Stimulated activated CD8-positive, alpha-beta memory T cell treated with anti-CD3 and anti-CD28 coated beads, Interleukin-7, amount 100 ng/mL, for 4 hours (primary cell): ENCODE measurements around the gene NDUFA5.
A peak's percentile ranks its signal among the peaks of the same experiment; 100 is the strongest.

Source experiments
- DNase-seq, 2 donors: peaks; one replicate each; pipeline ENCODE4 v3.0.0-alpha.2; 2020; ENCODE audit warnings: low read depth in 2 of 2

NDUFA5 gene

GRCh38 chr7:123557398-123558288, at the start of gene NDUFA5:
NDUFA5 (minus strand) TSS chr7:123557818; CDS start chr7:123557795, 23 bp downstream.
- peak; percentile 91 to 98 for DNase-seq

GRCh38 chr7:123604739-123605138, 47.1 kb upstream of the NDUFA5 start:
- no peak for DNase-seq

GRCh38 chr7:123602648-123603047, 45.0 kb upstream of the NDUFA5 start:
- no peak for DNase-seq

- DNase-seq, result no peak
Measured at GRCh38 chr7:123601530-123601929, 43.9 kb upstream of the NDUFA5 start, which contains the start of gene ASB15. ASB15 (plus strand) TSS chr7:123601821; CDS start chr7:123614503, 12,682 bp downstream.

DNA sequence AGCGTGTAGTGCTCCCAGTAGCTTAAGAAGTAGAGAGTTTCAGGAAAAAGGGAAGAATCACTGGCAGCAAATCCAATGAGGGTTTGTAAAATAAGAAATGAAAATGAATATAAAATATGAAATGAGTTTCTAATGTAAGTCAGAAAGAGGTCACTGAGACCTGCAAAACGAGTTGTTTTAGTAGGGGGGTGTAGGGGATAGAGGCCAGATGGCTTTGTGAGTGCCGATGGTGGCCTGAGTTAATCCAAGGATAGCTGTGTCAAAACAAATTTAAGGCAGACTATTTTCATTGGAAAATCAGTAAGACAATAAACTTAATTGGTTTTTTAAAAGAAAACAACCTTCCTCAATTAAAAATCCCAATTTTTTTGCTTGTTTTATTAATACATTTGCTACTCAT, 43.3 kb upstream of the NDUFA5 start:
- DNase-seq, result no peak

- no peak for DNase-seq
Measured at GRCh38 chr7:123599766-123600165, 42.1 kb upstream of the NDUFA5 start.

DNA sequence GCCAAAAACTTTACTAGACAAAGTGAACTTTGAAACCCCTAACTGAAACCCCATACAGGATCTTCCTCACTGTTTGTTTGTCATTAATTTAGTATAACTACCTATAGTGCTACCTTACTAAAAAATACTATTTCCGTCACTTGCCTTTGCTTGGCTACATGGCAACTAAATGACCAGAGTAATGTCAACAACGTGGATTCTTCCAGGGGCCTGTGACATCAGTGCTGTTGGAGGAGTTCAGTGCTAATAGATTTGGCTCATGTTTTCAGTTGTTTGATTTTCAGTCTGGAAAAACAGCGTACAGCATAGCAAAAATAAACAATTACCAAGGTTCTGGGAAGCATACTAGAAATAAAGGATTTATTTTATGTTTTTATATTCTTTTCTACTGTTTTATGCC, 41.0 kb upstream of the NDUFA5 start:
- no peak for DNase-seq

DNA sequence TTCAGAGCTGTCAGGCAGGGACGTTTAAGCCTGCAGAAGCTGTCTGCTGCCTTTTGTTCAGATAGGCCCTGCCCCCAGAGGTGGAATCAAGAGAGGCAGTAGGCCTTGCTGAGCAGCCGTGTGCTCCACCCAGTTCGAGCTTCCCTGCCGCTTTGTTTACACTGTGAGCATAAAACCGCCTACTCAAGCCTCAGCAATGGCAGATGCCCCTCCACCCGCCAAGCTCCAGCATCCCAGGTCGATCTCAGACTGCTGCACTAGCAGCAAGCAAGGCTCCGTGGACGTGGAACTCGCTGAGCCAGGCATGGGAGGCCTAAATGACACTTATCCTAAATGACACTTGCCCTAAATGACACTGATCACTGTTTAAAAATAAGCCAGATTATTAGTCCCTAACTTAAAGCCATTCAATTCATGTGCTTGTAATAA, 37.2 kb upstream of the NDUFA5 start:
- no peak for DNase-seq

GRCh38 chr7:123588376-123588775, 30.8 kb upstream of the NDUFA5 start:
- no peak for DNase-seq

DNA sequence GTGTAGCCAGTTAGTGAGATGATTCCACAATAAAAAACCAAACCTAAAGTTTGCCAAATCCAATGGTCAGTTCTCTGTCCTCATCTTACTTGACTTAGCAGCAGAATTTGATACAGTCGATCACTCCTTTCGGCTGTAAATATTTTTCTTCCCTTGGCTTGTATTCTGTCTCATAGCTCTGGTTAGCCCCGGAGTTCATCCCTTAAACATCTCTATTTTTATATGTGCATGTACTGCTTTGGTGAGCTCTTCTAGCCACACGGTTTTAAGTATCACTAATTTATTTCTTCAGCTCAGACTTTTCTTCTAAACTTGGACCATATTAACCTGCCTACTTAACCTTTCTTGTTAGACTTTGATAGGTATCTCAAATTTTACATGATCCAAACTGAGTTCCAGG, 26.2 kb upstream of the NDUFA5 start:
- DNase-seq, result no peak

DNA sequence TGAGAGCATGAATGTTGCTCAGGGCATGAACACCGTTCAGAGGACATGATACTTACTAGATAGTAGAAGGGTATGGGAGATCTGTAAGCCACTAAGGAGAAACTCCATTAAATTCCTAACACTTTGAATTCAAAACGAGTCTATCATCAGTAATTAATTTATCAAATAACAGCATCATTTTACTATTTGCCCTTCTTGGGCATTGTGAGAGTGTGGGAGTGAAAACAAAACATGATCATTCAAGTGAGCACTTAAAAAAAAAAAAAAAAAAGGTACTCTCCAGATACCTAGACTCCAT, 23.5 kb upstream of the NDUFA5 start:
- DNase-seq, result no peak

- no peak for DNase-seq
Measured at GRCh38 chr7:123580406-123581161, 23.0 kb upstream of the NDUFA5 start.

DNA sequence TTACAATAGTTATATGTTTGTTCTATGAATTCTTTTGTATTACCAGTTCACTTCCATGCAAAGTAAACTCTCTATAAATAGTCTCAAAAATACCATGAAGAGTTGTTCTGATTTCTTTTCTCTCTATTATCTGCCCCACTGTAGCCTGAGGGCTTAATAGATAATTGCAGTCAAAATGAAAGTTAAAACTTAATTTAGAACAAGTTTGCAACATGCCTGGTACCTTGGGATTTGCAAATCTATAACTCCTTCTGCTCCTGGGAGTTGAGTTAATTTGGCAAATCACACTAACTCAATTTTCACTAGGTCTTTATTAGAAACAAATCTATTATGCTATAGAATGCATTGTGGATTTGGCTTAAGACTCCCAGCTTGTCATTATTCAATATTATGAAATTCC, 21.8 kb upstream of the NDUFA5 start:
- no peak for DNase-seq

DNA sequence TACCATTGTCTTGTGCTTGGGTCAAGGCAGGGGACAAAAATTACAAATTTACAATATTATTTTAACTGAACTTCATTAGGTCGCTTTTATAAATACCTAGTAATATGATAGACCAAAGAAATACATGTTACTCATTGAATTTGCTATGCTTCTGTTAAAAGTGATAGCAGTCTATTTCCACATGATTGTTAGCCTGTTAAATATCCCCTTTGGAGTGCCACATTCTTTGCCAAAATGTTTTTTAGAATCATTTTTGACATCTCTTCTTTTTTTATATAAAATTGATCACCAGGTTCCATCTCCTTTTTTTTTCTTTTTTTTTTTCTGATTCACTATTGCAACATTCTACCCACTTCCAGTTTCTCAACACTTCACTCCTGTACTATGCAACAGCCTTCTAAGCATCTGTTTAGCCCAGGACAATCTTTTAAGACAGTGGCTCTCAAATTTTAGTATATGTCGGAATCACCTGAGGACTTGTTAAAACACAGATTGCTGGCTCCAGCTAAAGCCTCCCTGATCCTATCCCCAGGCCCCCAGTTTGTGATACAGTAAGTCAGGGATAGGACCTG, 16.4 kb upstream of the NDUFA5 start:
- DNase-seq, result no peak

DNA sequence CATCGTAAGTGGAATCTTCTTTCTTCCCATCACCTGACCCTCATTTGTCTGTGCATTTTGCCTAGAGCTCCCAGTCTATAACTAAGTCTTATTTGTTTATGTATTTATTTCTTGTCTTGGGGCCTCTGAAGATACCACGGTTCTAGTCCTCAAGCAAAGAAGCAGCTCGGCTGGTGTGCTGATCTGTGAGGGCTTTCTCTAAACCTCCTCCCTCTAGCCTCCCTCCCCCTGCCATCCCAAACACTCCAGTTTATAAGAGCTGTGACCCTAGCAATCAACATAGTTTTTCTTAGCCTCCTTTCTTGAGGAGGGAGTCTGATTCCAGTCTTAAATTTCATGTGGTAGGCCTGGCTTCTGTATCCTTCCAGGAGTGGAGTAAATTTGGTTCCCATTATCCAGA, 15.7 kb upstream of the NDUFA5 start:
- DNase-seq, result no peak

- DNase-seq, result no peak
Measured at GRCh38 chr7:123571684-123572083, 14.1 kb upstream of the NDUFA5 start.

GRCh38 chr7:123571187-123571586, 13.6 kb upstream of the NDUFA5 start:
- no peak for DNase-seq

DNA sequence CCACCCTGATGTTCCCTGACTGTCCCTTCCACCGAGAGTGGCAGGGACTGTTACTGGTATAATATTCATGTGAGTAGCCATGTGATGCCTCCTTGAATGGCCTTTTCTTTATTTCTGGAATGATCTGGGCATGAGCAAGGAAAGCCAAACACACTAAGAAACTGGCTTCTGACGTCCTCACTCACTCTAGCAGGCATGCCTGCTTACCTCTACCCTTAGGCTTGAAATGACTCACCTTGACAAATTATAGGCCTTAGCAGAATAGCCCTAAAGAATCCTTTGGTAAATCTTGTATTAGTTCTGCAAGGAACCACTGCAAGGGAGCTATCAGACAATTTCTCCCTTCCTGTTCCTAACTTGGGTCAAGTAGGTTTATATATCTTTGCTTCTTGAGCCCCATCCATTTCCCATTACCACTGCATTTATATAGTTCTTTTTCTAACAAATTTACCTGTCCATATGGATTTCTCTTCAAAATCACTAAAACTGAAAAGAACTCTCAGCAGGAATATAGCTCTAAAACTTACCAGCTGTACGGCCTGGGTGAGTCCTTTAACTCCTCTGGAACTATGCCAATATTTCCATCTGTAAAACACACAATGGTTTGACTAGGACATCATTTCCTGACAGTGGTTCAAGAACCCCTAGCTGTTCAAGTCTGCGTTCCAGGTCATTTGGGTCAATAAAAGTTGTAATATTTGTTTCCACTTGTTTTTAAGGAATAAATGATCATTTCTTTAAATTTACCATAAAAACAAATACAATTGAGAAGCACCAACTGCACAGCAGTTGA, 13.0 kb upstream of the NDUFA5 start:
- no peak for DNase-seq

DNA sequence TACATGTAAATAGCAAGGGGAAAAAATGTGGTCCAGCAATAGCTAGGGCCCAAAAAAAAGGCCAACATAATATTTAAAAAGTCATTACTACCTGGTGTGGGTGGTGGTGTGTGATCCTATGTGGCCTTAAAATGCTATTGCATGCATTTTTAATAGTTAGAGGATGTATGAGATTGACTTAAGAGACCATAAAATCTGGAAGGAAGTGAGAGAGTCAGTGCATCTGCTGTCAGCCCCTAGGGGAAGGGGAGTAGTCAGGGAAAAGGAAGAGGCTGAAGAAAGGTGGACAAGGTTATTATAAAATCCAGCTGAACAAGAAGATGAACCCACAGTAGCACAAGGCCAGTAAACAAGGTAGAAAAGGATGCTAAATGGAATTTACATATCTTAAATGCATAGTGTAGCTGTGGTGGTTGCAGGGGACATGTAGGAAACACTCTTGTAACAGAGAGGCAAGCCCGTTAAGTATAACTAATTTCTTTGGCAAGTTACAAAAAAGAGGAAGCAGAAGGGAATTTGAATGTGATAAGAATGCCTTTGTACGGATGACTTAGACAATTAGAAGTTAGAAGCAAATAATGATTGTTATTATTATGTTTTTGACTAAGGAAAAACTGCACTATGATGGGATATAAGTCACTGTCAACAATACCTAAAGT, 11.9 kb upstream of the NDUFA5 start:
- no peak for DNase-seq

- no peak for DNase-seq
Measured at GRCh38 chr7:123562121-123562520, 4.5 kb upstream of the NDUFA5 start.

DNA sequence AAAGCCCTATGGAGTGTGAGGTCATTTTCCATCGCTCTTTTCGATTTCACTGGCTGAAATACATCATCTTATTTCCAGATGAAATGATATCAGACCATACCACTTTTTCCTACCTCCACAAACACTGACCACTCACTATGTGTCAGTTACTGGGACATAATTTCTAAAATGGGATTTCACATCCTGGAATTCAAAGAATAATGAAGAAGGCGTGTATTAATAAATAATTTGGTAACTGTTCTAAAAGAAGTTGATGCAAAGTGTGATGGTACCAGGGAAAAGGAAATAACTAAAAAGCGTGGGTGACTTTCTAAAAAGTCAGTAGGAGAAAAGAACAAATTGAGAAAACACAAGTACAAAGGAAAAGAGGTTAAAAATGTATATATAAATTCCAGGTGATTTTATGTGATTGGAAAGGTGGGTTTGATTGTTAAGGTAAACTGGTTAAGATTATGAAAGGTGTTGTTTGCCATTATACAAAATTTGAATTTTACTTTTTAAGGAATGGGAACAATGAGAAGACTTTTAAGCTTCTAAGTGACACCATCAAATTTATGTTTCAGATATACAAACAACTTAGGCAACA, 764 bp upstream of the NDUFA5 start:
- no peak for DNase-seq
